Smooth muscle cell of the brain vasculature (primary cell): ENCODE data around the gene NKX2-2.

Experiments used
- DNase-seq: peaks from one replicate; pipeline ENCODE4 v3.0.0-alpha.2; 2012; ENCODE audit warnings: low read depth, low spot score

The NKX2-2 gene

GRCh38 chr20:21513881-21514540 lies at the start of gene NKX2-2:
Gene NKX2-2 (minus strand): TSS chr20:21514064. CDS start chr20:21513669, 395 bp downstream.
- DNase-seq: no peak

DNA sequence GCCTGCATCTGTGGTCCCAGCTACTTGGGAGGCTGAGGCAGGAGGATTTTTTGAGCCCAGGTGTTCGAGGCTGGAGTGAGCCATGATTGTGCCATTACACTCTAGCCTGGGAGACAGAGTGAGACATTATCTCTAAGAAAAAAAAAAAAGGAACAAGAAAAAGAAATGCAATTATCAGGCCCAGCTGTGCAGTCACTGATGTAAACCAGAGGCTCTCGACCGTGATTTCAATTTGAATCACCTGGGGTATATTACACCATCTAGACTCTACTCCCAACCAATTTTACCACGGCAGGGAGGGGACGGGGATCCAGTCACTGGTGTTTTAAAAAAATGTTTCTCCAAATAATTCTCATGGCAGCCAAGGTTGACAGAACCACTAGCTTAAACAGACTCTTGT lies 48.8 kb upstream of the NKX2-2 start:
- DNase-seq: no peak

DNA sequence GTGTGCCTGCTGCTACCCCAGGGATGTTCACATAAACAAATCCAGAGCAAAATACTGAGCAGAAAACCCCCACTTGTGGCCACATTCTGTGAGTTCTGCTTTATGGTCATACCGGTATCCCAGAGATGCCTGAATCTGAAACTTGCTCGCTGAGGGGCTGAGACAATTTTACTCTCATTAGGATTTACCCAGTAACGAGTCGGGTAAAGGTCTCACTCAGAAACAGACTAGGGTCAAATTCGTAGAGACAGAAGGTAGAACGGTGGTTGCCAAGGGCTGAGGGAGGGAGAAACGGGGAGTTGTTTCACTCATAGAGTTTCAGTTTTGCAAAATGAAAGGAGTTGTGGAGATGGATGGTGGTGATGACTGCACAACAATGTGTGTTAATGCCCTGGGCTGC lies 45.4 kb upstream of the NKX2-2 start:
- no peak for DNase-seq

DNA sequence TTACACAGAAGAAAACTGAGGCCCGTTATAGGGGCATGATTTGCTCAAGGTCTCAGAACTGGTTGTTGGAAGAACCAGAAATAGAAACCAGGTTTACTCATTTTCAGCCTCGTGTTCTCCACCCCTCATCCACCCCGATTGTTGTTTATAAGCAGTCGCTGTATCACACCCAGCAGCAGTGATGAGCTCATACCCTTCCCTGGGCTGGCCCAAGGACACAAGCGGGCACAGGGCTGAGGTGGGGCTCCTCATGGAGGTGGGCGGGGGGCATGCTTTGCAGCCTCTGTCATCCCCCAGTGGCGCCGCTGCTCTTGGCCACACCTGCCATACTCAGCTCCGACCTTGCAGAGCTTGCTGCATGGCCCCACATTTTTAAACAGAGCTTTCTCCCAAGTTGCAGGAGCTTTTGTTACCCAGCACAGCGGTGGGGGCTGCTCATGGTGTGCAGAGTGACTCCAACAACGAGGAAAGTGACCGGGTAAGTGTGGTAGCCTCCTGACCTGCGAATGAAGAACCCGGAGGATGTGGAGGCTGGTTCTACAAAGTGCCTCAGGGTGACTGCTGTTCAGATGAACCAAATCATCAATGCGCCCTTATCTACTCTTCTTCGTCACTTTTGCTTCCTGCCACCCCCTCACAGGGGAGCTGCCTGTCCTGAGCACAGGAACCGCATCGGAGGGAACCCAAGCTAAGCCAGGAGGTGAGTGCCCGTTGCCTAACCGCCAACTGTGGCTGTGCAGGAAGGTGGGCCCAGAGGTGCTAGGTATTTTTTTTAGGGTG lies 43.6 kb upstream of the NKX2-2 start:
- no peak for DNase-seq

DNA sequence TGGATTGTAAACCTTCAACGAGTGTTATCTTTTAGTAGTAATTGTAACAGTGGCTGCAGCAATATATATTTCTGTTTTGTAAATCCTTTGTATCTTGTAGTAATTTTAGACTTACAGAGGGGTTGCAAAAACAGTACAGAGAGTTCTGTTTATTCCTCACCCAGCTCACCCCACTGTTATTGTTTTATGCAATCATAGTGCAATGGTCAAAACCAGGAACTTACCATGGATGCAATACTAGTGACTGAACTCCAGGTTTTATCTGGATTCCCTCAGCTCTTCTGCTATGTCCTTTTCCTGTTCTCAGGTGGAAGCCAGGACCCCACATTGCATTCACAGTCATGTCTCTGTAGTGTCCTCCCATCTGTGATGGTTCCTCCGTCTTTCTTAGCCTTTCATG lies 42.5 kb upstream of the NKX2-2 start:
- no peak for DNase-seq

DNA sequence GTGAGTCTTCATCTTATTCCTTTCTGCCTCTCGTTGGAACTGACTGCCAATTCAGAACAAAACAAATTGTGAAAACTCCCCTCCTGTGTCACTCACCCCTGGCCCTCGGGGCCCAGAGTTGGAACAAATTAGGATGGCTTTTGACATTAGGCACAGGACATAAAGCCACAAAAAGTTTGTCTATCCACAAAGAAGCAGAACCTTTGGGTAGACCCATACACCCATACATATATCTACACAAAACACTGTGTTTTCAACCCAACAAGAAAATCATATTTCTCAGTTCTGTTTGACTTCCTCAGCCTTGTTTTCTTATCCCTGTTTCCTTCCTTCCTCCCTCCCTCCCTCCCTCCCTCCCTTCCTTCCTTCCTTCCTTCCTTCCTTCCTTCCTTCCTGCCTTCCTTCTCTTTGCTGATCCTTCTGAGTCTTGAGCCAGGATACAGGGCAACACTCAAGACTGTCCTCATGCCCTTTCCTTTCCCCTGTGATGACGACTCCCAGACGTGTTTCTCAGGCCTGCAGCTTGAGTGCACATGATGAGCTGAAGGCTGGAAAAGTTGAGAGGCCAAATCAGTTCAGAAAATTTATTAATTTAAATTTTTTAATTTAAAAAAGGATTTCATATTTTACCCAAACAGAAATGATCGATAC lies 41.7 kb upstream of the NKX2-2 start:
- no peak for DNase-seq

GRCh38 chr20:21554985-21555384 lies 41.1 kb upstream of the NKX2-2 start:
- DNase-seq: no peak

- no peak for DNase-seq
Measured at GRCh38 chr20:21554376-21554890, 40.6 kb upstream of the NKX2-2 start.

GRCh38 chr20:21550587-21550986 lies 36.7 kb upstream of the NKX2-2 start:
- no peak for DNase-seq

DNA sequence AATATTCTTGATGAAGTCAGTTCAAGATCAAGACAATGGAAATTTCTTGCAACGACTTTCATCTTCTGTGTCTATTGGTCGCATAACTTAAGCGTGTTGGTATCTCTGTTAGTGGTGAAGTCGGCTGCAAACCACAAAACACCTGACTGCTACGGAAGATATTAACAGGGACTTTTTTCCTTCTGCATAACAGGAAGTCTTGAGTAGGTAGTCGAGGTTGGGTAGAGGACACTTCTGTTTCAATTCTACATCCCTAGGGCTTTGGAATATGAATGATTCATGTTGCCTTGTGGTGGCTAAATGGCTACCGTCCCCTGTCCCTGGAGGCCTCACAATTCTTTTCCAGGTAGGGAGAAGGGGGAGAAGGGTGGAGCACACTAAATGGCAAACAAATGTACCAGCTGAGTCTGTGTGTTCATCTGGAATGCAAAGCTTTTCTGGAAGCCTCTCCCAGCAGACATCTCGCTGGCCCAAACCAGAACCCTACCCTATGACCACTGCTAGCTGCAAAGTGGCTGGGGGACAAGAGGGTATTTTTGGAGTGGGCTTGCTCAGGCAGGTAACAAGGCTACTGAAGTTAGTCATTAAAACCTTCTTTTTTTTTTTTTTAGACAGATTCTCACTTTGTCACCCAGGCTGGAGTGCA lies 34.6 kb upstream of the NKX2-2 start:
- DNase-seq: no peak

DNA sequence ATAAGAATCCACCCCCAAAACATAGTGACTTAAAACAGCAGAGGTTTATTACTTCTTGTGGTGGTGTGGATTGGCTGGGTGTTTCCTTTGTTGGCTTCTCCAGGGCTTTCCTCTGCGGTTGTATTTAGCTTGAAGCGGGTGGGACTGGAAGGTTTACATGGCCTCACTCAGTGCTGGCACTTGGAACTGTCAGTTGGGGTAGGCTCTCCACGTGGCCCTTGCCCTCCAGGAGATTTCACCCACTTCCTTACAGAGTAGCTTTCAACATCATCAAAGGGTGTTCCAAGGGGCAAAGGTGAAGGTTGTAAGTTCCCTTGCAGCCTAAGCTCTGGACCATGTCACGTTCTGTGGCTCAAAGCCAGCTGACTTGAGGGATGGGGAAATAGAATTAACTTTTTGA lies 32.5 kb upstream of the NKX2-2 start:
- DNase-seq: no peak

DNA sequence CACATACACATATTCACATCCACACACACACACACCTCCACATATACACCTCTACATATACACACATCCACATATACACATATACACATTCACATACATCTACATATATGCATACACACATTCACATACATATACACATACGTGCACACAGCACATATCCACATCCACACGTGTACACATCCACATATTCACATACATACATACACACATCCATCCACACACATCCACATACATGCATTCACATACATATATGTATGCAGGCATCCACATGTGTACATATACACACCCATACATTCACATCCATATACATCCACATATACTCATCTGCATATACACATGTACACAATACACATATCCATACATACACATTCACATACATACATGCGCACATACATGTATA lies 25.6 kb upstream of the NKX2-2 start:
- DNase-seq: no peak

- no peak for DNase-seq
Measured at GRCh38 chr20:21534886-21535285, 21.0 kb upstream of the NKX2-2 start.

- DNase-seq: no peak
Measured at GRCh38 chr20:21534453-21534852, 20.6 kb upstream of the NKX2-2 start.

GRCh38 chr20:21529863-21530262 lies 16.0 kb upstream of the NKX2-2 start:
- no peak for DNase-seq

GRCh38 chr20:21528870-21529269 lies 15.0 kb upstream of the NKX2-2 start:
- no peak for DNase-seq

GRCh38 chr20:21527908-21528307 lies 14.0 kb upstream of the NKX2-2 start:
- DNase-seq: no peak

DNA sequence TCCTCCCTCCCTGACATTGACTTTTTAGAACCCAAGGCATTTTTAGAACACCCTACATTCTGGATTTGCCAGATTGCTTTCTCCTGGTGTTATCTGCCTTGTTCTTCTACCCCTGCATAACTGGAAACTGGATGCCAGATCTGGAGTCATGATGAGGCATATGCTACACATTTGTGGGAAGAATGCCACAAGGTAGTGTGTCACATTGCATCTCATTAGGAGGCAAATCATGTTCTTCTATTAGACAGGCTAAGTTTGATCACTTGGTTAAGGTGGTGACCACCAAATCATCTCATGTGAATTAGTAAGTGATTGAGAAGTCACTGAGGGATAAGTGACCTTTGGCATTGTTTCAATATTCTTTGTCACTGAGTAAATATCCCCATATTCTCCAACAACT lies 12.9 kb upstream of the NKX2-2 start:
- DNase-seq: no peak

- DNase-seq: no peak
Measured at GRCh38 chr20:21523895-21524294, 10.0 kb upstream of the NKX2-2 start.

DNA sequence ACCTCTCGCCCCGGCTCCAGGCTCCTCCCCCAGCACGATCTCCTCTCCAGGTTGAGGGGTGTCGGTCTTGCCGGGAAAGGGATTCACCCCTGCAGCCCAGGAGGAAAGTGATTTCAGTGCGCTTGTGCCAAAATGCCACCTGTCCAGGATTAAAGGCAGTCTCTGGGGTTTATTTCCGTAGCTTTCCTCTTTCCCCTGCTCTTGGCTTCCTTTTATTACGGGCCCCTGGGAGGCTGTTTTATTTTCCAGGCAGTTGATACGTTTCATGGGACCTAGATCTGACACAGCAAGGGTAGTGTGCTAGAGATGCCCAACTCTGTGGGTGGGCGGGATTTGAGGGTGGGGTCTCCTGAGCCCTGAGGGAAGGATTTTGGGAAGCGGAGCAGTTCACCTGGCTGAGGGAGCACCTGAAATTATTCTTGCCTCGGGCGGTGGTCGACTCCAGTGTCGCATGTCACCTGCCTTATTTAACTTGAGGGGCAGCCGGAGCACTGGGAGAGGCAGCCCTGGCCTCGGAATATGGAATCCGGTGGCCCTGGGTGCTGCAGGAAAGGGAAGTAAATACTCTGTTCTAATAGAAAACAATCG lies 9.5 kb upstream of the NKX2-2 start:
- no peak for DNase-seq

GRCh38 chr20:21522481-21523280 lies 8.8 kb upstream of the NKX2-2 start:
- no peak for DNase-seq
